ENCODE results near the gene EHD1. TPM values are rescaled to one million over a fixed set of nuclear protein-coding genes. Genes with fewer than 3 reads are reported as not detected.

Gene EHD1
- total and polyA plus RNA-seq, 2 experiments from 2014 or later = 55.2 to 90.2 TPM

DNA sequence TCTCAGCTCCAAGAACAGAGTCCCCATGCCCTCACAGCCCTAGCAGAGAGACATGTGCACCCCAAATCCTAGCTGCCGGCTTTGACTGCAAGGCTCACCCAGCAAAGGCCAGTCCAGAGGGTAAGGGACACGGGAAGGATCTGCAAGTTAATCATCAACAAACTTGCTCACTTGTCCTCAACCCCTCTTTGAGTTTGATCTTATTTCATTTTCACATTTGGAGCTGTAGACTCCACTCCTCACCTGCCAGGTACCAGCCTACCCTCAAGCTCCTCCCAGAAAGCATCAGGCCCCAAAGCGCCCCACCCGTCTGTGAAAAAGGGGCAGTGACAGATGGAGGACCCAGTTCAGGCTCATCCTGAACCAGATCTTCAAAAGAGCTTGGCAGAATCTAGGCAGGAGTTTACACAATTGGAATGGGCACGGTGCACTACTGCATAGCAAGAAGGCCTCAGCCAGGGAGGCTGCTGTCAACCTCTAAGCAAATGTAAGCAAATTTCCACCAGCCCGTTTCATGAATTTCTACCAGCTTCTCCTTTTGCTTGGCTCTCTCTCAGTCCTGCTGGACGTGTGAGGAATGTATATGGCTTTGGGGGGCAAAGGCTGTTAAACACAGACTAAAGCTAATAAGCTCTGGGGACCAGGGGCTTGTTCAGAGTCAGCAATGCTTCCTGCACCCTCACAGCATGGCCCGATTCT lies 5.5 kb downstream of the EHD1 start:
- H3K79me2 ChIP-seq (ENCODE audit: insufficient read depth) = peaks cover 97% of the 10 kb centered on the region
- no peaks in the 10 kb centered on the region for H3K9me2 ChIP-seq (ENCODE audit: insufficient read depth)
- TF ChIP-seq EZH2 (IDR thresholded peaks at IDR 0.05; ENCODE audit: insufficient read depth, poor library complexity, severe bottlenecking) (no peak), EZH2phosphoT487 (IDR thresholded peaks at IDR 0.05; ENCODE audit: insufficient read depth, low read depth) (no peak)
- H4K20me1 ChIP-seq (ENCODE audit: insufficient read depth) = peaks cover 15% of the 10 kb centered on the region; the same call in 1 of the 2 replicates
- DNase-seq = no peak
- WGBS, 2 experiments (ENCODE audit: low coverage in 1 of 2, low lambda C conversion rate in 2 of 2, missing lambda C conversion rate in 2 of 2) = 88 to 89% methylated on average over 8 of the region's 8 CpGs
- in situ Hi-C loops (cut with MboI) = no loop called here
- H3K9me3 ChIP-seq (ENCODE audit: low read depth) = no peaks in the 10 kb centered on the region
- no peak overlapping the region for H2AFZ ChIP-seq
- H3K27me3 ChIP-seq (replicated peaks; ENCODE audit: insufficient read depth) = no peaks in the 10 kb centered on the region
- H3F3A ChIP-seq (ENCODE audit: insufficient read depth) = peaks cover 53% of the 10 kb centered on the region
- no peak overlapping the region for H3K9ac ChIP-seq
- H3K4me1 ChIP-seq (ENCODE audit: insufficient read depth) = peaks cover 45% of the 10 kb centered on the region
- no peak overlapping the region for H3K27ac ChIP-seq
- peaks cover 28% of the 10 kb centered on the region for H3K36me3 ChIP-seq (ENCODE audit: low read depth)
- no peak overlapping the region for H3K4me2 ChIP-seq (ENCODE audit: unreplicated experiment)
- H3K4me3 ChIP-seq = no peak overlapping the region

DNA sequence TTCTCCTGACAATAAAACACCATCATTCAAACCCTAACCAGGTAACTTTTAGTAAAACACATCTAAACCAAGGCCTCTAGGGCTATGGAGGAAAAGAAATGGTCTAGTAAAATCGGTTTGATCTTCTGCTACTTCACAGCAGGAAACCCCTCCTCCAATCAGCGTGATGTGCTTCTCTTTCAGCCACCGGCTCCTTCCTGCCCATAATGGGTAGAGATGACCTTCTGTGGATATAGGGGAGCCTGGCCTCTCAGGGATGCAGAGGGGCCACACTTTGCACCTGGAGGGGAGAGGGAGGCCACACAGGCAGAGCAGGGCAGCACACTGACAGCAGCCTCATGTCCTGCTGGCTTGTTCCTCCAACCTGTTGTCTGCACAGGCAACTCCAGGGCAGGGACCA lies 6.9 kb downstream of the EHD1 start:
- Histone ChIP-seq H3K4me2 (ENCODE audit: unreplicated experiment) (no peak overlapping the region), H3K9ac (0 out of 2 replicates have a peak overlapping the region, but pooled peaks have one; percentile 68)
- 75 to 76% methylated on average over 3 of the region's 3 CpGs for WGBS, 2 experiments (ENCODE audit: low coverage in 1 of 2, low lambda C conversion rate in 2 of 2, missing lambda C conversion rate in 2 of 2)

DNA sequence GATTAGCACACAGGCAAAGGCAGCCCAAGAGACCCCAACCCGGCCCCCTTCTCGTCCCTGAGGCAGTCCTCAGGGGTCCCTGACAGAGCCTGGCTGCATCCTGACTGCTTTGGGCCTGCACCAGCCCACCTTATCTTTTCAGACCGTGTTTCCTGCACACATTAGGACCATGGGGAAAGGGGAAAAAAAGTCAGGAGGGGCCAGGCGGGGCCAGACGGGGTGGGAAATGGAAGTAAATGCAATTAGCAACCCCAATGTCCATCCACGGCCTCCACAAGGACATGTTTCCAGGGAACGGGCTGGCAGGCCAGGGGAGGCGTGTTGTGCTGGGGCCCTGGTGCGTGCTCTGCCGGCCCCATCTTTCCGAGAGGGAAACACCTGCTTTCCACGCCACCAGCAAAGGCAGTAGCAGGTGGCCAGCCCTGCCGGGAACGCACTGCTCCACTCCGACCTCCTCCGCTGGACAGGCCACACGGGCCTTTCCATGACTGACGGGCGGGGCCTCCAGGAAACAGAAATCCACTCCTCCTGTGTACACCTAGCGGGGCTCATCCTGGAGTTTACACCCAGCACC lies 7.4 kb downstream of the EHD1 start:
- Histone ChIP-seq H3K36me3 (ENCODE audit: low read depth) (peaks cover 28% of the 10 kb centered on the region), H3K27ac (peak overlapping the region; percentile 74)

More for the DNA sequence above, 6.9 kb downstream of the EHD1 start:
- in situ Hi-C loops (cut with MboI) = no loop called here
- Histone ChIP-seq H3K36me3 (ENCODE audit: low read depth) (peaks cover 28% of the 10 kb centered on the region), H2AFZ (no peak overlapping the region), H3K9me2 (ENCODE audit: insufficient read depth) (no peaks in the 10 kb centered on the region), H3K4me3 (no peak overlapping the region), H3K9me3 (ENCODE audit: low read depth) (no peaks in the 10 kb centered on the region), H3F3A (ENCODE audit: insufficient read depth) (peaks cover 53% of the 10 kb centered on the region), H4K20me1 (ENCODE audit: insufficient read depth) (peaks cover 15% of the 10 kb centered on the region; the same call in 1 of the 2 replicates), H3K79me2 (ENCODE audit: insufficient read depth) (peaks cover 97% of the 10 kb centered on the region), H3K4me1 (ENCODE audit: insufficient read depth) (peaks cover 43% of the 10 kb centered on the region), H3K27me3 (replicated peaks; ENCODE audit: insufficient read depth) (no peaks in the 10 kb centered on the region), H3K27ac (no peak overlapping the region)
- DNase-seq = no peak
- no peak for TF ChIP-seq EZH2 (IDR thresholded peaks at IDR 0.05; ENCODE audit: insufficient read depth, poor library complexity, severe bottlenecking)

DNA sequence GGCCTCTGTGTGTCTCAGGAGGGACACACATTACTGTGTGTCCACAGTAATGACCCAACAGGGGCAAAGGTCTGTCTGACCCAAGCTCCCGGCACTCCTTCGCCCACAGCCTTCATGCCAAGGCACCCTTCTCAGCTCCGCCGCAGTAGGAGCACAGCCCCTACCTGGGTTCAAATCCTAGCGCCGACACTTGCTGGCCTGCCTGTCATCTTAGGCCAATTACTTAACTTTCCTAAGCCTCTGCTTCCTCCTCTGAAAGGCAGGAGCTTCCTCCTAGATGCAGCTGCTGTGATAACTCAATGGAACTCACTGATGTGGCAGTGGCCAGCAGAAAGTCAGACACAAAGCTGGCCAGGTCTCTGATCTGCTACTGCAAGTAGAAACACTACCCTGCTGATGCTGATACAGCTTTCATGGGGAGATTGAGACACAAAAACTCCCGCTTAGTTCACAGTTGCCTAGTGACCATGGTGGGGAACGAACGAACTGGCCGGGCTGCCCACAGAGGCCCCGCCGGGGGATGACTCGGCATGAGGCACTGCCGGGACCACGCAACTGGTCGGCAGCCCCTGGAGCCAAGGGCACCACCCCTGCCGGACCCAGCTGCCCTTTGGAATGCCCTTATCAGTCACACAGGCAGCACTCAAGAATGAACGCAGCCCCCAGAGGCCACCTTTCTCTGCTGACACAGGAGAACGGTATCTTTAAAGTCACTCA lies 8.1 kb downstream of the EHD1 start:
- TF ChIP-seq EZH2 (IDR thresholded peaks at IDR 0.05; ENCODE audit: insufficient read depth, poor library complexity, severe bottlenecking) (no peak), EZH2phosphoT487 (IDR thresholded peaks at IDR 0.05; ENCODE audit: insufficient read depth, low read depth) (no peak)
- Histone ChIP-seq H3K9me3 (ENCODE audit: low read depth) (no peaks in the 10 kb centered on the region), H3K9ac (peak overlapping the region; percentile 68), H3K36me3 (ENCODE audit: low read depth) (peaks cover 28% of the 10 kb centered on the region), H3K4me2 (ENCODE audit: unreplicated experiment) (peak overlapping the region; percentile 48), H3K27me3 (replicated peaks; ENCODE audit: insufficient read depth) (no peaks in the 10 kb centered on the region), H3K9me2 (ENCODE audit: insufficient read depth) (no peaks in the 10 kb centered on the region), H4K20me1 (ENCODE audit: insufficient read depth) (peaks cover 12% of the 10 kb centered on the region; the same call in 1 of the 2 replicates), H2AFZ (no peak overlapping the region), H3K79me2 (ENCODE audit: insufficient read depth) (peaks cover 94% of the 10 kb centered on the region), H3K27ac (peak overlapping the region; percentile 74), H3K4me1 (ENCODE audit: insufficient read depth) (peaks cover 40% of the 10 kb centered on the region), H3F3A (ENCODE audit: insufficient read depth) (peaks cover 54% of the 10 kb centered on the region), H3K4me3 (0 out of 2 replicates have a peak overlapping the region, but pooled peaks have one; percentile 18)
- DNase-seq = peak; percentile 84
- 33 to 40% methylated on average over 19 of the region's 19 CpGs for WGBS, 2 experiments (ENCODE audit: low coverage in 1 of 2, low lambda C conversion rate in 2 of 2, missing lambda C conversion rate in 2 of 2)
- in situ Hi-C loops (cut with MboI) = no loop called here

More for the DNA sequence above, 7.4 kb downstream of the EHD1 start:
- WGBS, 2 experiments (ENCODE audit: low coverage in 1 of 2, low lambda C conversion rate in 2 of 2, missing lambda C conversion rate in 2 of 2) = 79 to 81% methylated on average over 18 to 20 of the region's 20 CpGs
- in situ Hi-C loops (cut with MboI) = no loop called here
- peaks cover 15% of the 10 kb centered on the region; the same call in 1 of the 2 replicates for H4K20me1 ChIP-seq (ENCODE audit: insufficient read depth)
- peak overlapping the region; percentile 48 for H3K4me2 ChIP-seq (ENCODE audit: unreplicated experiment)
- 0 out of 2 replicates have a peak overlapping the region, but pooled peaks have one; percentile 18 for H3K4me3 ChIP-seq
- no peaks in the 10 kb centered on the region for H3K27me3 ChIP-seq (replicated peaks; ENCODE audit: insufficient read depth)
- H3F3A ChIP-seq (ENCODE audit: insufficient read depth) = peaks cover 53% of the 10 kb centered on the region
- TF ChIP-seq EZH2phosphoT487 (IDR thresholded peaks at IDR 0.05; ENCODE audit: insufficient read depth, low read depth) (no peak), EZH2 (IDR thresholded peaks at IDR 0.05; ENCODE audit: insufficient read depth, poor library complexity, severe bottlenecking) (no peak)
- H3K9me3 ChIP-seq (ENCODE audit: low read depth) = no peaks in the 10 kb centered on the region
- no peak overlapping the region for H2AFZ ChIP-seq
- H3K79me2 ChIP-seq (ENCODE audit: insufficient read depth) = peaks cover 97% of the 10 kb centered on the region
- H3K9me2 ChIP-seq (ENCODE audit: insufficient read depth) = no peaks in the 10 kb centered on the region
- H3K4me1 ChIP-seq (ENCODE audit: insufficient read depth) = peaks cover 42% of the 10 kb centered on the region
- no peak for DNase-seq
- peak overlapping the region; percentile 68 for H3K9ac ChIP-seq

Data from GM23248 (cell line).